ENCODE results near the gene FTCDNL1.

The FTCDNL1 gene

DNA sequence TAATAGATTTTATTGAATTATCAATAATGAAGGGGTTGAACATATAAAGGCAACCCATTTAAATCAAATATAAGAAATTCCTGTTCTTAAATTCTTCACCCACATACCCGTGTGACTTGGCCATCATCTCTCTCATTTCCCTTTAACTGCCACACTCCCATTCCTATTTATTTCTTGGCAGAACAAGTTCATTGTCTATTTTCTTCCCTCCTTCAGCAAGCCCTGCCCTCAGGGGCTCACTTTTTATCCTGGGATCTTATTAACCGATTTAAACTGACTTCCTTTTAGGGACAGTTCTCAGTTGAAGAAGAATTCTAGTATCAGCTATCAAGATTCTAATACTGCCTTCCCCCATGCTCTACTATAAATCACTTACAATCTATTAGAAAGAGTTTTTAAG, 123.2 kb downstream of the FTCDNL1 start:
- TF ChIP-seq GATA1 (IDR thresholded peaks at IDR 0.05; ENCODE audit: low read depth, low read length) = no peak
- TF ChIP-seq POLR2A (IDR thresholded peaks at IDR 0.05; ENCODE audit: low read length) = no peak
- DNase-seq = no peak

GRCh38 chr2:199727306-199727705, 123.7 kb downstream of the FTCDNL1 start:
- TF ChIP-seq GATA1 (IDR thresholded peaks at IDR 0.05; ENCODE audit: low read depth, low read length) (no peak), POLR2A (IDR thresholded peaks at IDR 0.05; ENCODE audit: low read length) (no peak)
- no peak for DNase-seq

DNA sequence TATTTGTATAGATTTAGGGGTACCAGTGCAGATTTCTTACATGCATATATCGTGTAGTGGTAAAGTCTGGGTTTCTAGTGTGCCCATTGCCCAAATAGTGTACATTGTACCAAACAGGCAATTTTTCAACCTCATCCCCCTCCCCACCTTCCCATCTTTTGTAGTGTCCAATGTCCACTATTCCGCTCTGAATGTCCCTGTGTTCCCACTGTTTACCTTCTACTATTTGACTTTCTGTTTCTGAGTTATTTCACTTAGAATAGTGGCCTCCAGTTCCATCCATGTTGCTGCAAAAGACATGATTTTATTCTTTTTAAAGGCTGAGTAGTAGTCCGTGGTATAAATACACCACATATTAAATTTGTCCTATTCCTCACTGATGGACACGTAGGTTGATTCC, 132.9 kb downstream of the FTCDNL1 start:
- no peak for DNase-seq
- TF ChIP-seq GATA1 (IDR thresholded peaks at IDR 0.05; ENCODE audit: low read depth, low read length) = no peak

DNA sequence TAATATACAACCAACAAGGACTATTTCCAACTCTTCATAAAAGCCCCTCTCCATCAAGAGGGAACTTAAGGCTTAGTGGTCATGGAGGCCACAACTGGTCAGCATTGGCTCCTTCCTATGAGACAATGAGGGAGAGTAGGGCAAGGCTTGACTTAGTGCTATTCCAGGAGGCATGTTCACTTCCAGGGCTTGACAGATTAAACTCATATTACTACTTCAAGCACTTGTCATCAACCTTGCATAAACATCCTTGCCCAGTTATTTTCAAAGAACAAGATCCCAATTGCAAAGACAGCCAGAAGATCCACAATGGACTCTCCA, 133.4 kb downstream of the FTCDNL1 start:
- no peak for TF ChIP-seq GATA1 (IDR thresholded peaks at IDR 0.05; ENCODE audit: low read depth, low read length)
- TF ChIP-seq POLR2A (IDR thresholded peaks at IDR 0.05; ENCODE audit: low read length) = no peak
- DNase-seq = no peak

DNA sequence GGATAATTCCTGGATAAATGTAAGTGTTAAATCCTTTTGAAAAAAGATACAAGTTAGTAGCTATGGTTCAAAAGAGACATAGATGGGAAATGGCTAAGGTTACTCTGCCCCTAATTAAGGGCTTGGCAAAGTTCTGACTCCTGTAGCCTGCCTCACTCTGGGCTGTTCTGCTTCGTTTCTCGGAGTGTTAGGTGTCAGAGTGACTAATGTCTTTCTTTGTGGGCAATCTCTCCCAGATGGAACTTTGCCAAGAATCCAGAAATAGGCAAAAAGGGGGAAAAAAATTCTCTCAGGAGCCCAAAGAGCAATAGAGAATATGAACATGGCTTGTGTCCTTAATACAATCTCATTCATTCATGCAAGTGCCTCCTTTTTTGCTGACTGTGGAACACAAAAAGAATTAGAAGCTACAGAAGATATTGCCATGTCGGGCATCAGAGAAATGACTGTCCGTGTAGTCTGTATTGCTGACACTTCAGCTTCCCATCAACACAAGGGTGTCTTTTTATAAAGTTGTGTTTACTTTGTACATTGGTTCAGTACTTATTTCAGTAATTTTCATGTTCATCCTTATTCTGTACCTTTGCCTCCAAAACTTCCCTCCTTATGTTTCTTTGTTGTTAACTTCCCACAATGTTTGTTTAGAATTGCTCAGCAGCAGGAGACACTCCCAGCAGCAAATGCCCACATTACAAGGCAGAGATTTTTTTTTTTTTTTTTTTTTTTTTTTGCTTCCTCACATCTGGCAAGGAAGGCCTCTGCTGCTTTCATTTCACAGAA, 134.0 kb downstream of the FTCDNL1 start:
- no peak for TF ChIP-seq POLR2A (IDR thresholded peaks at IDR 0.05; ENCODE audit: low read length)
- no peak for TF ChIP-seq GATA1 (IDR thresholded peaks at IDR 0.05; ENCODE audit: low read depth, low read length)
- no peak for DNase-seq

DNA sequence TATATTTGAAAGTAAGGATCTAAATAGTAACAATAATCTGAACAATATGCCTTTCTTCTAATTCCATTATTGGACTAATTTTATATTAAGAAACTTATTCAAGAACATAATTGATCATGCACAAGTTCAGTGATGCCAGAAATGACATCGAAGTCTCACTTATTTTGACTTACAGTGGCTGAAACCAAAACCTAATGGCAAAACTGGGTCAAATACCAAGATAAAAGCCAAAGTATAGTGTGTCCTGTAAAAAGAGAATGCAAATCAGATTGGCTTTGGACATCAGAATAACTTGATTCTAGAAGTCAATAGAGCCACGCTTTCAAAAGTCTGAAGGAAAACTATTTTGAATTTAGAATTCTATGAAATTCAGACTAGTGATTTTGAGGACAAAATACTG, 137.2 kb downstream of the FTCDNL1 start:
- TF ChIP-seq GATA1 (IDR thresholded peaks at IDR 0.05; ENCODE audit: low read depth, low read length) = no peak
- no peak for TF ChIP-seq POLR2A (IDR thresholded peaks at IDR 0.05; ENCODE audit: low read length)

DNA sequence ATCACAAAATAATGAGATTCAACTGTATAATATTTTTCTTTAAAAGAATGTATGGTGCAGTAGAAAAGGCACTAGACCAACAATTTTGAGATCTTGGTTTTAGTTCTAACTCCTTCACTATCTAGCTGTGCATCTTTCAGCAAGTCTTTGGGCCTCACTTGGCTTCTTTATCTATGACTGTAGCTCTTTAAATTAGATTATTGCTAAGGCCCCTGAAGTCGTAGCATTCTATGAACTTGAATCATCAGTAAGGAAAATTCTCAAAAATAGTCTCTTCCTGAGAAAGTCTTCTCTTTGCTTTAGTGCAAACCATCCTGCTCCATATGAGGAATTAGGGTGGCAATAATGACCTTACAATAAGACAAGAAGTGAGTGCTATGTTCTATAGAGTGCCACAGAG, 140.4 kb downstream of the FTCDNL1 start:
- TF ChIP-seq POLR2A (IDR thresholded peaks at IDR 0.05; ENCODE audit: low read length) (no peak), GATA1 (IDR thresholded peaks at IDR 0.05; ENCODE audit: low read depth, low read length) (no peak)
- DNase-seq = no peak

More for the DNA sequence above, 137.2 kb downstream of the FTCDNL1 start:
- no peak for DNase-seq
